WERI-Rb-1 (cell line): ENCODE data around the gene MID1.

ENCODE experiments used
- DNase-seq: peaks from one replicate; pipeline ENCODE4 v3.0.0-alpha.2; 2020
- H3K27ac ChIP-seq: fragments of 250-450 bp; sonication (Bioruptor Pico); 2 replicates; pipeline ENCODE4 v1.5.1; 2020; ENCODE audit warnings: mild to moderate bottlenecking, moderate library complexity
- H3K27me3 ChIP-seq: fragments of 250-450 bp; sonication (Bioruptor Pico); 2 replicates; pipeline ENCODE4 v1.5.1; 2021; ENCODE audit warnings: mild to moderate bottlenecking, low read depth, moderate library complexity; ENCODE audit not compliant: insufficient read depth, severe bottlenecking
- H3K36me3 ChIP-seq: fragments of 250-450 bp; sonication (Bioruptor Pico); 2 replicates; pipeline ENCODE4 v1.5.1; 2020; ENCODE audit warnings: mild to moderate bottlenecking, moderate library complexity
- H3K4me3 ChIP-seq: 2 replicates; pipeline ENCODE4 v1.5.1; 2011; ENCODE audit warnings: low read depth, mild to moderate bottlenecking, control low read depth, low read length
- H3K9me3 ChIP-seq: fragments of 250-450 bp; sonication (Bioruptor Pico); 2 replicates; pipeline ENCODE4 v1.5.1; 2021; ENCODE audit warnings: mild to moderate bottlenecking, moderate library complexity; ENCODE audit not compliant: severe bottlenecking
- TF ChIP-seq, protein P1 (sequence below): IDR thresholded peaks from 2 replicates; pipeline ENCODE4 v1.5.1; 2011; ENCODE audit warnings: low read depth, mild to moderate bottlenecking, control low read depth, inconsistent platforms, low read length

MID1 gene

DNA sequence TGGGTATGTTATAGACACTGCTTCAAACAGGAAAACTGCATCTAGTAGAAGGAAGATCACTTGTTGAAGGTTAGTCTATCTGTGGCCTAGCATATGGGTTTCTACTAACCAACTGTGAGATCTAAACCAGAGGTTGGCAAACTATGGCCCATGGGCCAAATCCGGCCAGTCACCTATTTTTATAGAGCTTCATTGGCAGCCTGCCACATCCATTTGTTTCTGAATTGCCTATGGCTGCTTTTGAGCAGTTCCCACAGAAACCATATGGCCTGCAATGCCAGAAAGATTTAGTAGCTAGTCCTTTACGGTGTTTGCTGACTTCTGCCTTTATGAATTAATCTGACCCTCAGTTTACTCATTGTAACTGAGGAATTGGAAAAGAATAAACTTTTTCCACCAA is 71.1 kb downstream of the MID1 start:
- H3K4me3 ChIP-seq = no peak overlapping the region
- no peaks in the 10 kb centered on the region for H3K36me3 ChIP-seq
- no peak overlapping the region for H3K27ac ChIP-seq
- H3K27me3 ChIP-seq = peaks cover 6% of the 10 kb centered on the region
- no peak for DNase-seq
- TF ChIP-seq, protein P1, sequence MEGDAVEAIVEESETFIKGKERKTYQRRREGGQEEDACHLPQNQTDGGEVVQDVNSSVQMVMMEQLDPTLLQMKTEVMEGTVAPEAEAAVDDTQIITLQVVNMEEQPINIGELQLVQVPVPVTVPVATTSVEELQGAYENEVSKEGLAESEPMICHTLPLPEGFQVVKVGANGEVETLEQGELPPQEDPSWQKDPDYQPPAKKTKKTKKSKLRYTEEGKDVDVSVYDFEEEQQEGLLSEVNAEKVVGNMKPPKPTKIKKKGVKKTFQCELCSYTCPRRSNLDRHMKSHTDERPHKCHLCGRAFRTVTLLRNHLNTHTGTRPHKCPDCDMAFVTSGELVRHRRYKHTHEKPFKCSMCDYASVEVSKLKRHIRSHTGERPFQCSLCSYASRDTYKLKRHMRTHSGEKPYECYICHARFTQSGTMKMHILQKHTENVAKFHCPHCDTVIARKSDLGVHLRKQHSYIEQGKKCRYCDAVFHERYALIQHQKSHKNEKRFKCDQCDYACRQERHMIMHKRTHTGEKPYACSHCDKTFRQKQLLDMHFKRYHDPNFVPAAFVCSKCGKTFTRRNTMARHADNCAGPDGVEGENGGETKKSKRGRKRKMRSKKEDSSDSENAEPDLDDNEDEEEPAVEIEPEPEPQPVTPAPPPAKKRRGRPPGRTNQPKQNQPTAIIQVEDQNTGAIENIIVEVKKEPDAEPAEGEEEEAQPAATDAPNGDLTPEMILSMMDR = no peak
- H3K9me3 ChIP-seq = no peaks in the 10 kb centered on the region

DNA sequence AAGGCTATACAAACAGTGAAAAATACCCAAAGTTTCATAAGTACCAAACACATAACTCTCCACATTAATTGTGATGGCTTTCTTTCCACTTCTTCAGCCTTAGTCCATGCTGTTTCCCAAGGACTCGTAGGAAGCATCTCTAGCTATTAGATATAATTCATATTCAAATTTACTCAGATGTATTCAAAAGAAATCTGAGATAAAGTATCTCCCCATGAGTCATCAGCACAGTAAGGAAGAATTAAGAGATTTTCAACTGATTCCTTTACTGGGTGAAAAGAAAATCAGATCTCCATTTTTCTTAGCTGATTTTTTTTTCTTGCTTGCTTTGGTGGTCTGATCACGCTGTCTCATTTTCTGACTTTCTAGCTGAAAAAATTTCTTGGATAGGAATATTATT is 71.7 kb downstream of the MID1 start:
- Histone ChIP-seq H3K9me3 (no peaks in the 10 kb centered on the region), H3K36me3 (no peaks in the 10 kb centered on the region), H3K27ac (no peak overlapping the region), H3K4me3 (no peak overlapping the region), H3K27me3 (peaks cover 5% of the 10 kb centered on the region)
- TF ChIP-seq, protein P1 = no peak
- DNase-seq = no peak

DNA sequence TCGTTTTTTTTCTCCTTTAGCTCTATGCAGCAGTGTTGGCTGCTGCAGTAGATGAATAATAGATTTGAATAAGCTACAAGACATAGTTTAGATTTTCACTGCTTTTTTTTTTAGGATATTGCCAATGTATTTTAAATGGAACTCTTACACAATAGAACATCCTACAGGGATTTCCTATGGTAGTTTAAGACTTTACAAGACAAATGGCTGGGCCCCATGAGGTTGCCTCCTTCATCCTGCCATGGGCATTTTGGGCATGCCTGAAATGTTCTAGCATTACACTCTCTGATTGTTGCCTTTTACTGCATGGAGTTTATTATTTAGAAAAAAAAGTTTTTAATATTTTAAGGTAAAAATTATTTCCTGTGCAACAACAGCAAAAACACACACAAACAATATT is 74.5 kb downstream of the MID1 start:
- no peaks in the 10 kb centered on the region for H3K36me3 ChIP-seq
- DNase-seq = no peak
- peaks cover 3% of the 10 kb centered on the region for H3K27me3 ChIP-seq
- no peaks in the 10 kb centered on the region for H3K9me3 ChIP-seq
- H3K4me3 ChIP-seq = no peak overlapping the region
- H3K27ac ChIP-seq = no peak overlapping the region
- TF ChIP-seq, protein P1 = no peak

DNA sequence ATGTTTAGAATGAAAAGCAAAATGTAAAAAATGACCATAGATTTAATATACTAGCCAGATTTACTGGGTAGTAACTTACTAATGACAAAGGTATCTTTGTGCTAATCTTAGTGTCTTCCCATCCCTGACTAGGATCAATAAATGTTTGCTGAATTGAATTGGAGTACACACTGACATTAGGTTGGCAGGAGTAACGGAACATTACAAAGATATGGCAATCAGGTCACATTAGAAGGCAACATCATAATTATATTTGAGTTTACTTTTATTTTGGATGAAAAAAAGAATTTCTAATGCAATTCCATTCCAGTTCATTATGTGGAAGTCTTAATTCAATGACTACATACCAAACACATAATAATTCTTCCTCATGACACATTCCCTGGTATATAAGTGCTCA is 77.8 kb downstream of the MID1 start:
- peaks cover 3% of the 10 kb centered on the region for H3K27me3 ChIP-seq
- no peak overlapping the region for H3K4me3 ChIP-seq
- no peaks in the 10 kb centered on the region for H3K36me3 ChIP-seq
- no peak overlapping the region for H3K27ac ChIP-seq
- TF ChIP-seq, protein P1 = no peak
- DNase-seq = no peak
- H3K9me3 ChIP-seq = no peaks in the 10 kb centered on the region

DNA sequence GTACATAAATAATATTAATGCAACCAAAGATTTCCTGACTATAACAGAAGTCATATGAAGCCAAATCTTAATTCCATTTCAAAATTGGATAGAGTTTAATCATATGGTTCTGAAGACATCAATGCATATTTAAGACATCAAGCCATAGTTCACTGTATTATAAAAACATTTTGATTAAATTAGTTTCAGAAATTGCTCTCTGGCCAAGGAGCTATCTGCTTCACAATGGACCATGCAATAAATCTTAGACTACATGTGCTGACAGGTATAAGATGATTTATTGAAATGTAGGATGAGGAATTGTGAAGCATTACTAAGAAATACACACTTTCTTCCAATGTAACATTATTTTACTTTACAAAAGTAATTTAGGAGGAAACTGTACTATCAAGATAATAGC is 81.6 kb downstream of the MID1 start:
- H3K4me3 ChIP-seq = no peak overlapping the region
- no peak overlapping the region for H3K27ac ChIP-seq
- DNase-seq = no peak
- no peaks in the 10 kb centered on the region for H3K9me3 ChIP-seq
- H3K36me3 ChIP-seq = no peaks in the 10 kb centered on the region
- H3K27me3 ChIP-seq = no peaks in the 10 kb centered on the region
- TF ChIP-seq, protein P1 = no peak

DNA sequence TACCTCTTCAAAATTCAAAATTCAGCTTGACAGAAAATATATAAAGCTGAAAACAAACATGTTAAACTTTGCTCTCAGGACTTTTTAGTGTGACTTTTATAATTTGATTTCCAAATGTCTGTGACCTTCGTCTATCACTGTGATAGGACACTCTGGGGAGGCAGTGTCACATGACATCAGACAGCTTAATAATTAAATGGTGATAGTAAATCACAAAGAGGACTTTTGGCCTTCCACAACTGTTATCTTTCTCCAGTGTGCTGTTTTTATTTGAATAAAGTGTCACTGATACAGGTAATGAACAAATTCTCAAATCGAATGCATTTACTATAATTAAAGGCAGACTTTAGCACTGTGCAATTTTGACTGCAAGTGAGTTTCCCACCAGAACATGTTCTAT is 83.1 kb downstream of the MID1 start:
- TF ChIP-seq, protein P1 = no peak
- no peaks in the 10 kb centered on the region for H3K27me3 ChIP-seq
- H3K36me3 ChIP-seq = no peaks in the 10 kb centered on the region
- no peak for DNase-seq
- no peak overlapping the region for H3K27ac ChIP-seq
- H3K4me3 ChIP-seq = no peak overlapping the region
- no peaks in the 10 kb centered on the region for H3K9me3 ChIP-seq
